ENCODE data around the gene CXCL11. TPM values are rescaled to one million over a fixed set of nuclear protein-coding genes. Genes with fewer than 3 reads are reported as not detected.

The CXCL11 gene
- total RNA-seq, 4 donors from 2014 or later, result not detected

DNA sequence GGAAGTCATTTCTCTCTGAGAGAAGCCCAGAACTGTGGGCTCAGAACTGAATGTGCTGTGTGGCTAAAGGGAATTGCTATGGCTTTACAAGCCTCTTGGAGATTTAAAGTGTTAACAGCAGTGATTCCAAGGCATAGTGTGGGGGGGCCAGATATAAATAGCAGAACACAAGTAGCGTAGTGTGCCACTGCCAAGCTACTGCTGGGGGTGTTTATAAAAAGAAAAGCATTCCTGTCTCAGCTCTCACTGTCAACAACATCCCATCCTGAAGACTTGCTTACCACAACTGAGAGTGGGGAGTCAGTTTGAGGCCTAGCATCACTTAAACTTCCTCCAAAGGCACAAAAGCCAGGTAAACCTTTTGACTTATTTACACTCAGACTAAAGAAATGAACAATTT, 38.6 kb upstream of the CXCL11 start, which contains the start of gene ART3:
Gene ART3, plus strand, starts transcription at position 242 of the 400 bp plus-strand sequence. CDS start 1,181 bp downstream, outside the sequence.
- WGBS, 2 donors, result 43 to 55% methylated on average over 1 of the region's 1 CpG
- intact Hi-C loops (cut with DNase I; ENCODE audit: low total_unique reads), result no loop called here
- TF ChIP-seq POLR2A (IDR thresholded peaks at IDR 0.05) (no peak), CTCF (IDR thresholded peaks at IDR 0.05) (no peak)
- no peak within 1 kb of the TSS for H3K4me3 ChIP-seq (ENCODE audit: low read depth, poor library complexity, severe bottlenecking)
- no peak for DNase-seq (ENCODE audit: low spot score in 2 of 2)

- WGBS, 2 donors, result 84 to 88% methylated on average over 4 of the region's 4 CpGs
- intact Hi-C loops (cut with DNase I; ENCODE audit: low total_unique reads), result no loop called here
These were observed 36.9 kb upstream of the CXCL11 start for GRCh38 chr4:76072760-76073159.

GRCh38 chr4:76067652-76068286, 31.9 kb upstream of the CXCL11 start:
- 0 to 4% methylated on average over 2 of the region's 2 CpGs for WGBS, 2 donors
- H3K4me3 ChIP-seq (ENCODE audit: low read depth, poor library complexity, severe bottlenecking), result no peak overlapping the region
- intact Hi-C loops (cut with DNase I; ENCODE audit: low total_unique reads), result loop anchor here (5.0 kb wide), 1 partner anchor 75 kb away; the partner anchor contains the start of gene SDAD1
- TF ChIP-seq CTCF (IDR thresholded peaks at IDR 0.05) (no peak), POLR2A (IDR thresholded peaks at IDR 0.05) (no peak)
- DNase-seq (ENCODE audit: low spot score in 2 of 2), result peak; percentile 62 to 88

More at GRCh38 chr4:76072760-76073159, 36.9 kb upstream of the CXCL11 start:
- no peak overlapping the region for H3K4me3 ChIP-seq (ENCODE audit: low read depth, poor library complexity, severe bottlenecking)
- TF ChIP-seq CTCF (IDR thresholded peaks at IDR 0.05) (no peak), POLR2A (IDR thresholded peaks at IDR 0.05) (no peak)
- DNase-seq (ENCODE audit: low spot score in 2 of 2), result no peak

- H3K4me3 ChIP-seq (ENCODE audit: low read depth, poor library complexity, severe bottlenecking), result no peak overlapping the region
- TF ChIP-seq POLR2A (IDR thresholded peaks at IDR 0.05) (no peak), CTCF (IDR thresholded peaks at IDR 0.05) (no peak)
- peak in 1 of 2 donors; percentile 70 for DNase-seq (ENCODE audit: low spot score in 2 of 2)
- 61 to 67% methylated on average over 3 of the region's 3 CpGs for WGBS, 2 donors
- intact Hi-C loops (cut with DNase I; ENCODE audit: low total_unique reads), result loop anchor here (5.0 kb wide), 1 partner anchor 74 kb away; the partner anchor contains the start of gene SDAD1
These were observed 30.7 kb upstream of the CXCL11 start for GRCh38 chr4:76066546-76066945.

GRCh38 chr4:76061982-76062381, 26.1 kb upstream of the CXCL11 start:
- intact Hi-C loops (cut with DNase I; ENCODE audit: low total_unique reads), result no loop called here
- no peak overlapping the region for H3K4me3 ChIP-seq (ENCODE audit: low read depth, poor library complexity, severe bottlenecking)

More at GRCh38 chr4:76061982-76062381, 26.1 kb upstream of the CXCL11 start:
- WGBS, 2 donors, result 45 to 67% methylated on average over 1 of the region's 1 CpG
- DNase-seq (ENCODE audit: low spot score in 2 of 2), result no peak
- no peak for TF ChIP-seq POLR2A (IDR thresholded peaks at IDR 0.05)
- TF ChIP-seq CTCF (IDR thresholded peaks at IDR 0.05), result no peak
